Liver (tissue), 9 donors: ENCODE results near the gene REC114. TPM values are rescaled to one million over a fixed set of nuclear protein-coding genes. Genes with fewer than 3 reads are reported as not detected.
A peak's percentile ranks its signal among the peaks of the same experiment; 100 is the strongest.
"Not testable (repeated sequence)": the region's sequence is repeated elsewhere in the genome, so short reads cannot be mapped to it uniquely, and the experiment has no call there.

ENCODE experiments used
- DNase-seq: peaks from one replicate; pipeline ENCODE4 v3.0.0-alpha.2; 2017; ENCODE audit warnings: low spot score
- H3K27ac ChIP-seq, 2 donors: one replicate each; pipeline ENCODE4 v1.7.0; 2013; ENCODE audit warnings: inconsistent platforms in 2 of 2, low read length in 2 of 2, control low read depth in 1 of 2, low read depth in 1 of 2, mild to moderate bottlenecking in 1 of 2
- H3K27me3 ChIP-seq, 4 donors: one replicate each; pipeline versions ENCODE4 v1.6.1 to v1.7.0; 2013; ENCODE audit warnings: low read length in 3 of 4, inconsistent platforms in 1 of 4, mild to moderate bottlenecking in 1 of 4, moderate library complexity in 1 of 4; ENCODE audit not compliant: control insufficient read depth in 4 of 4, insufficient read depth in 4 of 4
- H3K36me3 ChIP-seq, 4 donors: one replicate each; pipeline versions ENCODE4 v1.6.1 to v1.7.0; 2013; ENCODE audit warnings: low read length in 3 of 4, mild to moderate bottlenecking in 3 of 4, low read depth in 1 of 4, moderate library complexity in 1 of 4; ENCODE audit not compliant: control insufficient read depth in 4 of 4, insufficient read depth in 3 of 4
- H3K4me1 ChIP-seq, 4 donors: one replicate each; pipeline versions ENCODE4 v1.6.1 to v1.7.0; 2013; ENCODE audit warnings: low read length in 3 of 4, mild to moderate bottlenecking in 3 of 4, moderate library complexity in 1 of 4; ENCODE audit not compliant: control insufficient read depth in 4 of 4, insufficient read depth in 4 of 4
- H3K4me3 ChIP-seq, 3 donors: one replicate each; pipeline versions ENCODE4 v1.6.1 to v1.7.0; 2013; ENCODE audit warnings: low read length in 3 of 3, control low read depth in 1 of 3, low read depth in 1 of 3, mild to moderate bottlenecking in 1 of 3
- H3K9ac ChIP-seq, 2 donors: one replicate each; pipeline ENCODE4 v1.7.0; 2013; ENCODE audit warnings: low read length in 2 of 2, mild to moderate bottlenecking in 2 of 2, moderate library complexity in 2 of 2, control low read depth in 1 of 2, low read depth in 1 of 2
- H3K9me3 ChIP-seq, 4 donors: one replicate each; pipeline versions ENCODE4 v1.6.1 to v1.7.0; 2013; ENCODE audit warnings: low read length in 3 of 4; ENCODE audit not compliant: control insufficient read depth in 4 of 4
- FOXA1 ChIP-seq: IDR thresholded peaks from 2 replicates; pipeline ENCODE4 v1.6.1; 2016; ENCODE audit warnings: antibody characterized with exemption
- HNF4A ChIP-seq, 2 donors: conservative IDR thresholded peaks; 2 replicates each; pipeline ENCODE4 v1.6.1; 2016; ENCODE audit warnings: antibody characterized with exemption in 2 of 2, mild to moderate bottlenecking in 2 of 2
- JUND ChIP-seq, 2 donors: IDR thresholded peaks; 2 replicates each; pipeline ENCODE4 v1.6.1; 2016; ENCODE audit warnings: antibody characterized with exemption in 2 of 2
- RAD21 ChIP-seq, 2 donors: IDR thresholded peaks; 2 replicates each; pipeline ENCODE4 v1.6.1; 2016; ENCODE audit warnings: antibody characterized with exemption in 2 of 2, mild to moderate bottlenecking in 2 of 2
- RXRA ChIP-seq, 2 donors: IDR thresholded peaks; 2 replicates each; pipeline ENCODE4 v1.6.1; 2017 to 2018; ENCODE audit warnings: antibody characterized with exemption in 2 of 2, mild to moderate bottlenecking in 1 of 2
- SP1 ChIP-seq: IDR thresholded peaks from 2 replicates; pipeline ENCODE4 v1.6.1; 2018; ENCODE audit warnings: antibody characterized with exemption, mild to moderate bottlenecking
- TAF1 ChIP-seq: conservative IDR thresholded peaks from 2 replicates; pipeline ENCODE4 v1.6.1; 2016; ENCODE audit warnings: antibody characterized with exemption, mild to moderate bottlenecking
- WGBS: extraction: QIAGEN DNeasy Blood & Tissue Kit; methylation state at CpG from one replicate; pipeline ENCODE4 v1.1.7; 2013; 5-methylcytosine and 5-hydroxymethylcytosine counted together
- polyA plus RNA-seq, 2 donors: library from polyadenylated mRNA; stranded (reverse) in 1 of 2; unstranded in 1 of 2; fragments of 200-250 nt in 1 of 2; fragments of >200 nt in 1 of 2; fragmentation: Nextera tagmentation in 1 of 2; extraction: Ambion mirVana in 1 of 2; gene quantifications; one replicate each; pipeline versions ENCODE4 v1.2.1 to v1.2.3, GENCODE V29; 2013 to 2015
- total RNA-seq, 2 donors: library from RNA; depleted of rRNA; stranded (reverse); fragments of >200 nt; gene quantifications; one replicate each; pipeline ENCODE4 v1.2.3, GENCODE V29; 2014
- TF ChIP-seq, protein P1 (sequence below): IDR thresholded peaks from 2 replicates; pipeline ENCODE4 v1.6.1; 2016; ENCODE audit warnings: antibody characterized with exemption, mild to moderate bottlenecking
- TF ChIP-seq, protein P2 (sequence below): IDR thresholded peaks from 2 replicates; pipeline ENCODE4 v1.6.1; 2016; ENCODE audit warnings: antibody characterized with exemption
- TF ChIP-seq, protein P3 (sequence below): fragments of 150-350 bp; IDR thresholded peaks from 2 replicates; pipeline ENCODE4 v1.5.1; 2017; ENCODE audit warnings: improper control_type of control experiment, low read depth, low read length; ENCODE audit not compliant: missing input control
- donor health status: healthy.
- donor health status: healthy.
- donor health status: healthy.
- donor health status: healthy.
- donor health status: healthy.

The REC114 gene
- total and polyA plus RNA-seq, 4 donors: not detected

DNA sequence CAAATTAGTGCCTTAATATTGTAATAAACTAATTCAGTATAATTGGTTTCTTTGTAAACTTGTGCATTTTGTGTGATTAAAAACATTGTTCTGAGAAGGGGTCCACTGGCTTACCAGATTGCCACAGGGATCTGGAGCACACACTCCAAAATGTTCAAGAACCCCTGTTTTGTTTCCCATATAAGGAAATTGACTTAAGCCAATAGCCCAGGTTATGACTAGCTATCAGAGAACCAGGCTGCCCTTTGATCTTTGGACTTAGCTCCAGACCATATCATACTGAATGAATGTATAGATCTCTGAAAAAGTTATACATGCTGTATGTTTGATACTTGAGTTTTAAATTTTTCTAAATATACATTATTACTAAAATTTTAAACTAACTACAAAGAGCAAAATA, 98.5 kb downstream of the REC114 start:
- Histone ChIP-seq H3K36me3 (peaks cover 0 to 2% (median 0%) of the 10 kb centered on the region in 4 donors), H3K9ac (no peak overlapping the region), H3K9me3 (no peaks in the 10 kb centered on the region), H3K27ac (no peak overlapping the region), H3K4me3 (no peak overlapping the region), H3K27me3 (no peaks in the 10 kb centered on the region), H3K4me1 (peaks cover 0 to 3% (median 0%) of the 10 kb centered on the region in 4 donors)
- TF ChIP-seq RAD21 (IDR thresholded peaks at IDR 0.05): no peak
- TF ChIP-seq HNF4A (conservative IDR thresholded peaks at IDR 0.05): peak in 1 of 2 donors; percentile 14
- no peak for DNase-seq

- WGBS: 84% methylated on average over 3 of the region's 3 CpGs
- H3K4me1 ChIP-seq, H3K4me3 ChIP-seq, DNase-seq, H3K27me3 ChIP-seq, H3K27ac ChIP-seq, H3K9ac ChIP-seq, H3K9me3 ChIP-seq, H3K36me3 ChIP-seq: not testable (repeated sequence)
Observed at GRCh38 chr15:73548925-73549324, 106.0 kb downstream of the REC114 start.

DNA sequence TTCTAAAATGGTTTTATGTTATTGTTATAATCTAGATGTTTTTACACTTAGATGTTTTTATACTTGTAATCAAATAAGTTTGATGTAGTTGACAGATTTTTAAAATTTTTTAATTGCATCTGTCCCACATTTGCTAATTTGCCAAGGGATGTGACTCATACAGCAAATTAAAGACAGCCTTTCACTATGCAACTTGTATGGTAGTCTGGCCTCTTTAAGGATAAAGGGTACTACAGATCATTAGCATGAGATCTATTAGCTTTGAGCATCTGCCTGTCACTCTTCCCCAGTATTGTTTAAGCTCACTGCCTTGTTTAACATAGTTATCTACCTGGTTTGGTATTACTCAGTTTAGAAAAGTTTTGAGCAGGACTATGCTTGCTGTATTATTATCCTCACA, 107.2 kb downstream of the REC114 start:
- TF ChIP-seq JUND (IDR thresholded peaks at IDR 0.05) (no peak), RXRA (IDR thresholded peaks at IDR 0.05) (no peak), TAF1 (no peak), FOXA1 (no peak), SP1 (no peak), RAD21 (IDR thresholded peaks at IDR 0.05) (no peak), HNF4A (conservative IDR thresholded peaks at IDR 0.05) (no peak)
- TF ChIP-seq, protein P1, sequence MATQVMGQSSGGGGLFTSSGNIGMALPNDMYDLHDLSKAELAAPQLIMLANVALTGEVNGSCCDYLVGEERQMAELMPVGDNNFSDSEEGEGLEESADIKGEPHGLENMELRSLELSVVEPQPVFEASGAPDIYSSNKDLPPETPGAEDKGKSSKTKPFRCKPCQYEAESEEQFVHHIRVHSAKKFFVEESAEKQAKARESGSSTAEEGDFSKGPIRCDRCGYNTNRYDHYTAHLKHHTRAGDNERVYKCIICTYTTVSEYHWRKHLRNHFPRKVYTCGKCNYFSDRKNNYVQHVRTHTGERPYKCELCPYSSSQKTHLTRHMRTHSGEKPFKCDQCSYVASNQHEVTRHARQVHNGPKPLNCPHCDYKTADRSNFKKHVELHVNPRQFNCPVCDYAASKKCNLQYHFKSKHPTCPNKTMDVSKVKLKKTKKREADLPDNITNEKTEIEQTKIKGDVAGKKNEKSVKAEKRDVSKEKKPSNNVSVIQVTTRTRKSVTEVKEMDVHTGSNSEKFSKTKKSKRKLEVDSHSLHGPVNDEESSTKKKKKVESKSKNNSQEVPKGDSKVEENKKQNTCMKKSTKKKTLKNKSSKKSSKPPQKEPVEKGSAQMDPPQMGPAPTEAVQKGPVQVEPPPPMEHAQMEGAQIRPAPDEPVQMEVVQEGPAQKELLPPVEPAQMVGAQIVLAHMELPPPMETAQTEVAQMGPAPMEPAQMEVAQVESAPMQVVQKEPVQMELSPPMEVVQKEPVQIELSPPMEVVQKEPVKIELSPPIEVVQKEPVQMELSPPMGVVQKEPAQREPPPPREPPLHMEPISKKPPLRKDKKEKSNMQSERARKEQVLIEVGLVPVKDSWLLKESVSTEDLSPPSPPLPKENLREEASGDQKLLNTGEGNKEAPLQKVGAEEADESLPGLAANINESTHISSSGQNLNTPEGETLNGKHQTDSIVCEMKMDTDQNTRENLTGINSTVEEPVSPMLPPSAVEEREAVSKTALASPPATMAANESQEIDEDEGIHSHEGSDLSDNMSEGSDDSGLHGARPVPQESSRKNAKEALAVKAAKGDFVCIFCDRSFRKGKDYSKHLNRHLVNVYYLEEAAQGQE: no peak
- TF ChIP-seq, protein P2, sequence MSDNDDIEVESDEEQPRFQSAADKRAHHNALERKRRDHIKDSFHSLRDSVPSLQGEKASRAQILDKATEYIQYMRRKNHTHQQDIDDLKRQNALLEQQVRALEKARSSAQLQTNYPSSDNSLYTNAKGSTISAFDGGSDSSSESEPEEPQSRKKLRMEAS: no peak
- TF ChIP-seq, protein P3, sequence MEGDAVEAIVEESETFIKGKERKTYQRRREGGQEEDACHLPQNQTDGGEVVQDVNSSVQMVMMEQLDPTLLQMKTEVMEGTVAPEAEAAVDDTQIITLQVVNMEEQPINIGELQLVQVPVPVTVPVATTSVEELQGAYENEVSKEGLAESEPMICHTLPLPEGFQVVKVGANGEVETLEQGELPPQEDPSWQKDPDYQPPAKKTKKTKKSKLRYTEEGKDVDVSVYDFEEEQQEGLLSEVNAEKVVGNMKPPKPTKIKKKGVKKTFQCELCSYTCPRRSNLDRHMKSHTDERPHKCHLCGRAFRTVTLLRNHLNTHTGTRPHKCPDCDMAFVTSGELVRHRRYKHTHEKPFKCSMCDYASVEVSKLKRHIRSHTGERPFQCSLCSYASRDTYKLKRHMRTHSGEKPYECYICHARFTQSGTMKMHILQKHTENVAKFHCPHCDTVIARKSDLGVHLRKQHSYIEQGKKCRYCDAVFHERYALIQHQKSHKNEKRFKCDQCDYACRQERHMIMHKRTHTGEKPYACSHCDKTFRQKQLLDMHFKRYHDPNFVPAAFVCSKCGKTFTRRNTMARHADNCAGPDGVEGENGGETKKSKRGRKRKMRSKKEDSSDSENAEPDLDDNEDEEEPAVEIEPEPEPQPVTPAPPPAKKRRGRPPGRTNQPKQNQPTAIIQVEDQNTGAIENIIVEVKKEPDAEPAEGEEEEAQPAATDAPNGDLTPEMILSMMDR: no peak

More for the DNA sequence above, 107.2 kb downstream of the REC114 start:
- Histone ChIP-seq H3K27ac (no peak overlapping the region), H3K27me3 (no peaks in the 10 kb centered on the region), H3K4me3 (no peak overlapping the region), H3K9ac (no peak overlapping the region), H3K36me3 (peaks cover 0 to 1% (median 0%) of the 10 kb centered on the region in 4 donors), H3K9me3 (no peaks in the 10 kb centered on the region), H3K4me1 (no peaks in the 10 kb centered on the region)
- no peak for DNase-seq
